ENCODE results near the gene EPGN.

EPGN gene

GRCh38 chr4:74283614-74284013 lies 24.7 kb upstream of the EPGN start:
- Histone ChIP-seq H2AFZ (ENCODE audit: low read length, unreplicated experiment) (peak overlapping the region; percentile 57), H3K36me3 (ENCODE audit: insufficient read depth, low read length) (no peaks in the 10 kb centered on the region), H3K27me3 (ENCODE audit: insufficient read depth, low read length) (no peaks in the 10 kb centered on the region), H3K4me1 (ENCODE audit: control insufficient read depth, insufficient read depth, low read length, unreplicated experiment) (peaks cover 37% of the 10 kb centered on the region), H3K27ac (ENCODE audit: low read depth, low read length) (peak overlapping the region; percentile 94), H3K79me2 (ENCODE audit: control insufficient read depth, insufficient read depth, low read length, unreplicated experiment) (no peaks in the 10 kb centered on the region), H3K4me3 (ENCODE audit: low read depth, low read length) (peak overlapping the region; percentile 67)

DNA sequence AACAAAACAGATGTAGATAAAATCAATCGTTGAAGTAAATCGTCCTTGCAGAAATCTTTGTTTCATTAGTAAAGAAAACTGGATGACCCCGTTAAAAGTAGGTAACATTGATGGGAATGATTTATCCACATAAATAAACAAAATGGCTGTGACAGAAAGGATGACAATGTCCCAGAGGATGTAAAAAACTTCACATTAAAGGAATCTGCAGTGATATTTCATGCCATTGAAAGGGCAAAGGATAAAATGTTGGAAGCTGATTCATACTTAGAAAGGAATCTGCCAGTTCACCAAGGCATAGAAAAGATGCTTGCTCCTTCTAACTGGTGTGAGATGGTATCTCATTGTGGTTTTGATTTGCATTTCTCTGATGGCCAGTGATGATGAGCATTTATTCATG lies 24.2 kb upstream of the EPGN start:
- Histone ChIP-seq H3K36me3 (ENCODE audit: insufficient read depth, low read length) (no peaks in the 10 kb centered on the region), H3K79me2 (ENCODE audit: control insufficient read depth, insufficient read depth, low read length, unreplicated experiment) (no peaks in the 10 kb centered on the region), H3K4me1 (ENCODE audit: control insufficient read depth, insufficient read depth, low read length, unreplicated experiment) (peaks cover 37% of the 10 kb centered on the region), H3K27ac (ENCODE audit: low read depth, low read length) (peak overlapping the region; percentile 94), H3K27me3 (ENCODE audit: insufficient read depth, low read length) (no peaks in the 10 kb centered on the region), H3K4me3 (ENCODE audit: low read depth, low read length) (peak overlapping the region; percentile 67), H2AFZ (ENCODE audit: low read length, unreplicated experiment) (peak overlapping the region; percentile 57)

- Histone ChIP-seq H3K36me3 (ENCODE audit: insufficient read depth, low read length) (no peaks in the 10 kb centered on the region), H3K4me1 (ENCODE audit: control insufficient read depth, insufficient read depth, low read length, unreplicated experiment) (peaks cover 40% of the 10 kb centered on the region), H2AFZ (ENCODE audit: low read length, unreplicated experiment) (no peak overlapping the region), H3K4me3 (ENCODE audit: low read depth, low read length) (no peak overlapping the region), H3K79me2 (ENCODE audit: control insufficient read depth, insufficient read depth, low read length, unreplicated experiment) (no peaks in the 10 kb centered on the region), H3K27ac (ENCODE audit: low read depth, low read length) (no peak overlapping the region), H3K27me3 (ENCODE audit: insufficient read depth, low read length) (no peaks in the 10 kb centered on the region)
Observed at GRCh38 chr4:74287164-74287563, 21.1 kb upstream of the EPGN start.

DNA sequence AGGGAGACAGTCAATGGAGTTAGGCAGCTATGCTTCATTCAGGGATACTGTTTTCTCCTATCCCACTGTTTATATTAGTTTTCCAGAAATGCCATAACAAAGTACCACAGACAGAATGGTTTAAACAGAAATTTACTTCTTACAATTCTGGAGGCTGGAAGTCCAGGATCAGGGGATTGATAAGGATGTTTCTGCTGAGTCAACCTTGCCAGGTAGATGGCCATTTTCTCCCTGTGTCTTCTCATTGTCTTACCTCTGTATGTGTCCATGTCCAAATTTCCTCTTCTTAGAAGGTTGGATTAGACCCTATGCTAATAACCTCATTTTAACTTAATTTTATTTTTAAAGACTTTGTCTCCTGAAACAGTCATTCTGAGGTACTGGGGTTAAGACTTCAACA lies 20.5 kb upstream of the EPGN start:
- no peak overlapping the region for H3K4me3 ChIP-seq (ENCODE audit: low read depth, low read length)
- H3K36me3 ChIP-seq (ENCODE audit: insufficient read depth, low read length), result no peaks in the 10 kb centered on the region
- H3K27ac ChIP-seq (ENCODE audit: low read depth, low read length), result no peak overlapping the region
- H3K79me2 ChIP-seq (ENCODE audit: control insufficient read depth, insufficient read depth, low read length, unreplicated experiment), result no peaks in the 10 kb centered on the region
- peaks cover 37% of the 10 kb centered on the region for H3K4me1 ChIP-seq (ENCODE audit: control insufficient read depth, insufficient read depth, low read length, unreplicated experiment)
- H3K27me3 ChIP-seq (ENCODE audit: insufficient read depth, low read length), result no peaks in the 10 kb centered on the region
- H2AFZ ChIP-seq (ENCODE audit: low read length, unreplicated experiment), result no peak overlapping the region

DNA sequence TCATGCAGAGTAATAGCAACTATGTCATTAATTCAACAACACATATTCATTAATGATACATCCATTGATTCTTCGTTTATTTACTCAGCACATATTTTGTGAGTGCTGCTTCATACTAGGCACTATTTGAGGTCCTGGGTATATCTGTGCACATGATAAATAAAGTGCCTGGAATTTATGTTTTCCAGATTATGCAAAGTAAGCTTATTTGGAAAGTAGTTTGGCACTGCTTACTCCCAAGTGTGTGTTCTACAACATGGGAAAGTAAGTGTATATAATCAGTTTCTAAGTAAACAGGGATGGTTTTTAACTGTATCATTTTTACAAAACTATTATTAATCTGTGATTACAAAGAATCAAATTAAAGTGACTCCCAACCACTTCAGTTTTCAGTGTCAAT lies 16.8 kb upstream of the EPGN start:
- Histone ChIP-seq H3K79me2 (ENCODE audit: control insufficient read depth, insufficient read depth, low read length, unreplicated experiment) (no peaks in the 10 kb centered on the region), H3K27ac (ENCODE audit: low read depth, low read length) (no peak overlapping the region), H3K27me3 (ENCODE audit: insufficient read depth, low read length) (no peaks in the 10 kb centered on the region), H3K4me3 (ENCODE audit: low read depth, low read length) (no peak overlapping the region), H2AFZ (ENCODE audit: low read length, unreplicated experiment) (no peak overlapping the region), H3K4me1 (ENCODE audit: control insufficient read depth, insufficient read depth, low read length, unreplicated experiment) (peaks cover 9% of the 10 kb centered on the region), H3K36me3 (ENCODE audit: insufficient read depth, low read length) (no peaks in the 10 kb centered on the region)

DNA sequence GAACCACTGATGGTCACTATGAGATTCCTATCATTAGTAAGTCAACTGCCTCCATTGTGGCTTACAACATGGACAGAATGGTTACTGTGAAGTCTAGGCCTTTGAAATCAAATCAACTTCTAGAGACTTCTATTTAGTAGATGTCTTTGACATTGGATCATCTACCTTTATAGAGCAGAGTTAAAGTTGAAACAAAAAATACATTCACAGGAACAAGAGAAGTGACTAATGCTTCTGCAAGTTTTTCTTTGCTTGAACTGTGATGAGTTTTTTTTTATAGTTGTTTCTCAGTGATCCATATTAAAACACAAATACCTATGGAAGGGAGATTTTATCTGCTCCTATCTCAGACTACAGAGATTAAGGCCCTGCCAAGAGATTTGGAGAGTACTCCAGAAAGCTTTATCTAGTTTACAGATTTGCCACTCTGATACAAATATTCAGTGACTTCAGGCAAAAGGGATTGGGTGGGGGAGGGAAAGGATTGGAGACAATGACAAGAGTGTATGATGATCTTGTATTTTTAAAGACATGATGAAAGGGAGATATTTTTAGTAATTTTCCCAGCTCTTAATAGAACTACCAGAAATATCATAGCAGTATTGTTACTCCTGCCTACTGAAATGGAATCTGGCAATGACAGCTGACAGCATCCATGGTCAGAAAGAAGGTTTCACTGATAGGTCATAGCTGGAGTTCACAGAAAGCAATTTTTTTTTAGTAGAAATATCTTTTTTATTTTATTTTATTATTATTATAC lies 16.0 kb upstream of the EPGN start:
- Histone ChIP-seq H3K4me3 (ENCODE audit: low read depth, low read length) (no peak overlapping the region), H3K79me2 (ENCODE audit: control insufficient read depth, insufficient read depth, low read length, unreplicated experiment) (no peaks in the 10 kb centered on the region), H3K27ac (ENCODE audit: low read depth, low read length) (no peak overlapping the region), H3K27me3 (ENCODE audit: insufficient read depth, low read length) (no peaks in the 10 kb centered on the region), H3K4me1 (ENCODE audit: control insufficient read depth, insufficient read depth, low read length, unreplicated experiment) (peaks cover 5% of the 10 kb centered on the region), H3K36me3 (ENCODE audit: insufficient read depth, low read length) (no peaks in the 10 kb centered on the region), H2AFZ (ENCODE audit: low read length, unreplicated experiment) (no peak overlapping the region)

DNA sequence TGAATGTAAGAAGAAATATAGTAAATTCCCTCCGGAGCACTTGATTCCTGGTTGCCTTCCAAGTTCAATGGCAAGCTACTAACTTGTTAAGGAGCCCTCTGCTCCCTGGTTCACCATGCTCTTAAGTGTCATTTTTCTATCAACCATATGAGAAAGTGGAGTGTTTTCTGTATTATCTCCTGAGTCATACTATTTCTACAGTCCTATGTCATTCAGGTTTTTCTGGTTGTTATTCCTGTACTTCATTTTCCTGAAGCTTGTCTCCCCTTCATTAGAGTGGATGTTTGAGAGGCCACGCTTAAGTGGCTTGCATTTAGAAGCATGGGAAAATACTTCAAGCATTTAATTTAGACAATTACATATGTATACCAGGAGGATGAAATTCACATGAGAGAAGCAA lies 14.7 kb upstream of the EPGN start:
- no peaks in the 10 kb centered on the region for H3K36me3 ChIP-seq (ENCODE audit: insufficient read depth, low read length)
- no peaks in the 10 kb centered on the region for H3K27me3 ChIP-seq (ENCODE audit: insufficient read depth, low read length)
- no peaks in the 10 kb centered on the region for H3K79me2 ChIP-seq (ENCODE audit: control insufficient read depth, insufficient read depth, low read length, unreplicated experiment)
- no peak overlapping the region for H2AFZ ChIP-seq (ENCODE audit: low read length, unreplicated experiment)
- no peak overlapping the region for H3K4me3 ChIP-seq (ENCODE audit: low read depth, low read length)
- H3K27ac ChIP-seq (ENCODE audit: low read depth, low read length), result no peak overlapping the region
- H3K4me1 ChIP-seq (ENCODE audit: control insufficient read depth, insufficient read depth, low read length, unreplicated experiment), result peaks cover 5% of the 10 kb centered on the region

DNA sequence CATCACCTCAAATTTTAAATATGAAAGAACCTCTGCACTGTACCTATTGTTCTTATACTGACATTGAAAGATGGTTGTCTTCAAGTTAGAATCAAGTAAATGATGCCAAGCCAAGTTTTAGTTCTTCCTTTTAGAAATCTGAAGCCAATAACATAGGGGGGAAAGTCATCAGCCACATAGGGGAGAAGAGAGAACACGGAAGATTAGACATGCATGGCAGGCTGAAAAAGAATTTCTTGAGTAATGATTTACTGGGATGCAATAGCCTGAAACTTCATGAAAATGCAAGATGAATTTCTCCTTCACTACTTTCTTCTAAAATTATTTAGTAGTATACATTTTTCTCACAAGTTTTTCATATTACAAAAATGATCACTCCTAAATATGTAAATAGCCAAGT lies 13.6 kb upstream of the EPGN start:
- no peak overlapping the region for H3K4me3 ChIP-seq (ENCODE audit: low read depth, low read length)
- no peaks in the 10 kb centered on the region for H3K79me2 ChIP-seq (ENCODE audit: control insufficient read depth, insufficient read depth, low read length, unreplicated experiment)

GRCh38 chr4:74297539-74297938 lies 10.7 kb upstream of the EPGN start:
- no peak overlapping the region for H2AFZ ChIP-seq (ENCODE audit: low read length, unreplicated experiment)
- H3K4me1 ChIP-seq (ENCODE audit: control insufficient read depth, insufficient read depth, low read length, unreplicated experiment), result no peaks in the 10 kb centered on the region
- H3K27ac ChIP-seq (ENCODE audit: low read depth, low read length), result no peak overlapping the region
- H3K36me3 ChIP-seq (ENCODE audit: insufficient read depth, low read length), result no peaks in the 10 kb centered on the region
- H3K4me3 ChIP-seq (ENCODE audit: low read depth, low read length), result no peak overlapping the region
- H3K79me2 ChIP-seq (ENCODE audit: control insufficient read depth, insufficient read depth, low read length, unreplicated experiment), result no peaks in the 10 kb centered on the region
- no peaks in the 10 kb centered on the region for H3K27me3 ChIP-seq (ENCODE audit: insufficient read depth, low read length)

More for the DNA sequence above, 13.6 kb upstream of the EPGN start:
- peaks cover 5% of the 10 kb centered on the region for H3K4me1 ChIP-seq (ENCODE audit: control insufficient read depth, insufficient read depth, low read length, unreplicated experiment)
- no peaks in the 10 kb centered on the region for H3K27me3 ChIP-seq (ENCODE audit: insufficient read depth, low read length)
- H3K27ac ChIP-seq (ENCODE audit: low read depth, low read length), result no peak overlapping the region
- no peak overlapping the region for H2AFZ ChIP-seq (ENCODE audit: low read length, unreplicated experiment)
- no peaks in the 10 kb centered on the region for H3K36me3 ChIP-seq (ENCODE audit: insufficient read depth, low read length)

DNA sequence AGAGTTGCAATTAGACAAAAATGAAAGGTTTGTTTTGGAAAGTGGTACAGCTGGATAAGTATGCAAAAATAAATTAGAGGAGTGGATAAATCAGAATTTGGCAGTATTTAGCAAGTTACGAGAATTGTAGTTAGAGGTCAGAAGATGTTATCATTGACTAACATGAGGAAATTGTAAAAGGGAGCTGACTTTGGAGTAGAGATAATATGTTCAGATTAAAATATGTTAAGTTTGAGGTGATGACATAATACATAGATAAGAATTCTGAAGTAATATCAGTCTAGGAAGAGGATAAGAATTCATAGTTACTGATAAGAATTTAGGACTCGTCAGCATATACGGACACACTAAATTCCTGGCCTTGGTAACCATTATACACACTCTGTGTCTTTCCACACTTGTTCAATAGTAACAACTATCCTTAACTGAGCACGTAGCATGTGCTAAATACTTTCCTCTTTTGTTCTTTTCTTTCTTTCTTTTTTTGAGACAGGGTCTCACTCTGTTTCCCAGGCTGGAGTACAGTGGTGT lies 4.1 kb upstream of the EPGN start:
- Histone ChIP-seq H3K4me1 (ENCODE audit: control insufficient read depth, insufficient read depth, low read length, unreplicated experiment) (no peaks in the 10 kb centered on the region), H2AFZ (ENCODE audit: low read length, unreplicated experiment) (no peak overlapping the region), H3K27me3 (ENCODE audit: insufficient read depth, low read length) (no peaks in the 10 kb centered on the region), H3K4me3 (ENCODE audit: low read depth, low read length) (no peak overlapping the region), H3K36me3 (ENCODE audit: insufficient read depth, low read length) (no peaks in the 10 kb centered on the region), H3K27ac (ENCODE audit: low read depth, low read length) (no peak overlapping the region), H3K79me2 (ENCODE audit: control insufficient read depth, insufficient read depth, low read length, unreplicated experiment) (no peaks in the 10 kb centered on the region)

DNA sequence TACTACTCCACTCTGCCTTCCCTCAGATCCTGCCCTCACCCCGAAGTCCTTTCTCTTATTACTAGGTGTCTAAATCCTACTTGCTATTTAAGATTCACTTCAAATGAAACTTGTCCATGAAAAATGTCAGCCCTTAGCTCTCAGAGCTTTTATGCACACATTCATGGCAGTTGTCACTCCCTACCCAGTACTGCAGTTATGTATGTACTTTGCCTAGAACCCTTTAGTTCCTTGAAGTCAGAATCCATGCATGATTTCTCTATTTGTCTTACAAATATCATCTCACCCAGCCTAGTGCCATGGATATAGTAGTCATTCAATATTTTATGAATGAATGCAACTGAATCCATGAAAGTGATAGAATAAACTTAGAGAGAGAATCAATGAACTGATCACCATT lies 3.3 kb upstream of the EPGN start:
- H3K4me1 ChIP-seq (ENCODE audit: control insufficient read depth, insufficient read depth, low read length, unreplicated experiment), result peaks cover 5% of the 10 kb centered on the region
- H3K27me3 ChIP-seq (ENCODE audit: insufficient read depth, low read length), result no peaks in the 10 kb centered on the region
- H3K36me3 ChIP-seq (ENCODE audit: insufficient read depth, low read length), result no peaks in the 10 kb centered on the region
- H2AFZ ChIP-seq (ENCODE audit: low read length, unreplicated experiment), result no peak overlapping the region
- no peak overlapping the region for H3K27ac ChIP-seq (ENCODE audit: low read depth, low read length)
- H3K79me2 ChIP-seq (ENCODE audit: control insufficient read depth, insufficient read depth, low read length, unreplicated experiment), result no peaks in the 10 kb centered on the region
- no peak overlapping the region for H3K4me3 ChIP-seq (ENCODE audit: low read depth, low read length)

Measured in ACC112 (cell line).